B cell (primary cell): ENCODE results near the gene B4GALT3.

Experiments used
- EZH2 ChIP-seq: IDR thresholded peaks from 2 replicates; pipeline ENCODE4 v1.6.1; 2012; ENCODE audit warnings: borderline replicate concordance, low read depth, mild to moderate bottlenecking, moderate library complexity, low read length; ENCODE audit not compliant: insufficient read depth, poor library complexity, severe bottlenecking
- TF ChIP-seq, protein P1 (sequence below): fragments of 200-600 bp; IDR thresholded peaks from one replicate; pipeline ENCODE4 v1.8.0; 2022; ENCODE audit warnings: antibody characterized with exemption, mild to moderate bottlenecking

DNA sequence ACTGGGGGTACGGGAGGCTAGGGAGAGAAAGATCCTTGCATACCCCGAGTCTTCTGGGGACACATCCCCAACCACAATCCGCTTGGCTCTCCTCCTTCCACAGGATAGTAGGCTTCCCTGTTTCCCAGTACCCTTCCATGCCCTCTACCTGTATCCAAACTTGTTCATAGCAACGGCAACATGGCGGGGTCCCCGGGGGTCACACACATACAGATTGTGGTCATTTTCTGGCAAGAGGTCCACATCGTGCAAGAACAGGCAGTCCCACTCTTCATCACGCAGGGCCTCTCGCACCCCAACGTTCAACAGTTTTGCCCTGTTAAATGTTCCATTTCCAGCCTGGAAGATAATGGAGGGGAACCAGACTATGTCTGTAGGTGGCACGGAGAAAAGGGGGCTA, 3.6 kb downstream of the B4GALT3 start:
- no peak for TF ChIP-seq EZH2
- TF ChIP-seq, protein P1, sequence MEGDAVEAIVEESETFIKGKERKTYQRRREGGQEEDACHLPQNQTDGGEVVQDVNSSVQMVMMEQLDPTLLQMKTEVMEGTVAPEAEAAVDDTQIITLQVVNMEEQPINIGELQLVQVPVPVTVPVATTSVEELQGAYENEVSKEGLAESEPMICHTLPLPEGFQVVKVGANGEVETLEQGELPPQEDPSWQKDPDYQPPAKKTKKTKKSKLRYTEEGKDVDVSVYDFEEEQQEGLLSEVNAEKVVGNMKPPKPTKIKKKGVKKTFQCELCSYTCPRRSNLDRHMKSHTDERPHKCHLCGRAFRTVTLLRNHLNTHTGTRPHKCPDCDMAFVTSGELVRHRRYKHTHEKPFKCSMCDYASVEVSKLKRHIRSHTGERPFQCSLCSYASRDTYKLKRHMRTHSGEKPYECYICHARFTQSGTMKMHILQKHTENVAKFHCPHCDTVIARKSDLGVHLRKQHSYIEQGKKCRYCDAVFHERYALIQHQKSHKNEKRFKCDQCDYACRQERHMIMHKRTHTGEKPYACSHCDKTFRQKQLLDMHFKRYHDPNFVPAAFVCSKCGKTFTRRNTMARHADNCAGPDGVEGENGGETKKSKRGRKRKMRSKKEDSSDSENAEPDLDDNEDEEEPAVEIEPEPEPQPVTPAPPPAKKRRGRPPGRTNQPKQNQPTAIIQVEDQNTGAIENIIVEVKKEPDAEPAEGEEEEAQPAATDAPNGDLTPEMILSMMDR = no peak
